T-cell (primary cell): ENCODE data around the gene TTF1. TPM values are rescaled to one million over a fixed set of nuclear protein-coding genes. Genes with fewer than 3 reads are reported as not detected.

Source experiments
- ATAC-seq, 4 experiments: fragments of 200-7000 bp in 3 of 4; fragments of 150-1000 bp in 1 of 4; cut with Tn5 transposase; replicated peaks in 1 of 4; 1 replicate in 3 of 4; 2 replicates in 1 of 4; pipeline ENCODE4 v1.10.0; 2021; ENCODE audit warnings: moderate library complexity in 3 of 4, mild to moderate bottlenecking in 2 of 4, moderate number of reproducible peaks in 1 of 4
- CTCF ChIA-PET, 2 donors: fragments of 300-600 bp; sonication (Branson Sonifier 250); formaldehyde crosslinking; loops; one replicate each; lab custom pipeline; 2022; ENCODE audit warnings: antibody characterized with exemption in 2 of 2; lab: Charles Lee
- POLR2A ChIA-PET, 2 donors: fragments of 300-600 bp; sonication (Branson Sonifier 250); formaldehyde crosslinking; loops; one replicate each; lab custom pipeline; 2022; ENCODE audit warnings: antibody characterized with exemption in 2 of 2; lab: Charles Lee
- DNase-seq, 35 experiments: peaks; one replicate each; pipeline versions ENCODE4 v3.0.0 to v3.0.0-alpha.2; 2013 to 2023
- H3K27ac ChIP-seq: one replicate; pipeline ENCODE4 v1.5.1; 2013; ENCODE audit warnings: low read length
- H3K27me3 ChIP-seq, 2 experiments: replicated peaks in 1 of 2; 1 replicate in 1 of 2; 2 replicates in 1 of 2; pipeline versions ENCODE4 v1.6.1 to v1.7.0; 2013; ENCODE audit warnings: low read length in 1 of 2, mixed read lengths in 1 of 2; ENCODE audit not compliant: control insufficient read depth in 2 of 2, insufficient read depth in 2 of 2; ENCODE audit errors: extremely low read depth in 1 of 2
- H3K36me3 ChIP-seq, 2 donors: 1 replicate in 1 of 2; 2 replicates in 1 of 2; pipeline versions ENCODE4 v1.6.1 to v1.7.0; 2013; ENCODE audit warnings: low read length in 1 of 2; ENCODE audit not compliant: control insufficient read depth in 2 of 2, insufficient read depth in 1 of 2; ENCODE audit errors: extremely low read depth in 1 of 2
- H3K4me1 ChIP-seq, 2 experiments: 1 replicate in 1 of 2; 2 replicates in 1 of 2; pipeline versions ENCODE4 v1.6.1 to v1.7.0; 2013; ENCODE audit warnings: low read length in 2 of 2, mixed read lengths in 1 of 2; ENCODE audit not compliant: insufficient read depth in 2 of 2, control insufficient read depth in 1 of 2; ENCODE audit errors: extremely low read depth in 1 of 2
- H3K4me3 ChIP-seq, 2 donors: 1 replicate in 1 of 2; 2 replicates in 1 of 2; pipeline versions ENCODE4 v1.5.1 to v1.7.0; 2013; ENCODE audit warnings: mild to moderate bottlenecking in 2 of 2, low read length in 1 of 2, moderate library complexity in 1 of 2; ENCODE audit not compliant: control insufficient read depth in 1 of 2; ENCODE audit errors: extremely low read depth in 1 of 2
- H3K9me3 ChIP-seq: 2 replicates; pipeline ENCODE4 v1.7.0; 2013
- H3K27ac Mint-ChIP-seq, 2 donors: one replicate each; pipeline ENCODE4 v1.8.0; 2020 to 2021; ENCODE audit warnings: mild to moderate bottlenecking in 2 of 2, mixed read lengths in 2 of 2
- H3K27me3 Mint-ChIP-seq, 2 donors: one replicate each; pipeline ENCODE4 v1.8.0; 2021 to 2022; ENCODE audit warnings: mixed read lengths in 2 of 2
- H3K36me3 Mint-ChIP-seq: one replicate; pipeline ENCODE4 v1.8.0; 2021; ENCODE audit warnings: mixed read lengths
- H3K4me1 Mint-ChIP-seq, 3 donors: one replicate each; pipeline ENCODE4 v1.8.0; 2020 to 2022; ENCODE audit warnings: mixed read lengths in 3 of 3, mild to moderate bottlenecking in 1 of 3
- H3K4me3 Mint-ChIP-seq, 3 donors: one replicate each; pipeline ENCODE4 v1.8.0; 2020 to 2022; ENCODE audit warnings: mild to moderate bottlenecking in 3 of 3, mixed read lengths in 3 of 3, moderate library complexity in 3 of 3
- H3K9me3 Mint-ChIP-seq, 3 donors: one replicate each; pipeline ENCODE4 v1.8.0; 2020 to 2022; ENCODE audit warnings: mixed read lengths in 3 of 3
- WGBS: methylation state at CpG from one replicate; pipeline ENCODE4 v1.1.5; 2013; ENCODE audit warnings: missing lambda C conversion rate; ENCODE audit not compliant: insufficient coverage; 5-methylcytosine and 5-hydroxymethylcytosine counted together
- total RNA-seq, 35 experiments: library from RNA in 6 of 35; stranded (reverse) in 6 of 35; fragments of 120-200 nt in 1 of 35; gene quantifications; one replicate each; pipeline versions ENCODE4 v1.2.1 to v1.2.4 and lab custom pipeline; 2013 to 2026

TTF1 gene
- total RNA-seq, 5 donors from 2014 or later (not counting 1 experiment from before 2014, with no cell fraction given), result 12.5 to 20.9 (median 19.2) TPM

DNA sequence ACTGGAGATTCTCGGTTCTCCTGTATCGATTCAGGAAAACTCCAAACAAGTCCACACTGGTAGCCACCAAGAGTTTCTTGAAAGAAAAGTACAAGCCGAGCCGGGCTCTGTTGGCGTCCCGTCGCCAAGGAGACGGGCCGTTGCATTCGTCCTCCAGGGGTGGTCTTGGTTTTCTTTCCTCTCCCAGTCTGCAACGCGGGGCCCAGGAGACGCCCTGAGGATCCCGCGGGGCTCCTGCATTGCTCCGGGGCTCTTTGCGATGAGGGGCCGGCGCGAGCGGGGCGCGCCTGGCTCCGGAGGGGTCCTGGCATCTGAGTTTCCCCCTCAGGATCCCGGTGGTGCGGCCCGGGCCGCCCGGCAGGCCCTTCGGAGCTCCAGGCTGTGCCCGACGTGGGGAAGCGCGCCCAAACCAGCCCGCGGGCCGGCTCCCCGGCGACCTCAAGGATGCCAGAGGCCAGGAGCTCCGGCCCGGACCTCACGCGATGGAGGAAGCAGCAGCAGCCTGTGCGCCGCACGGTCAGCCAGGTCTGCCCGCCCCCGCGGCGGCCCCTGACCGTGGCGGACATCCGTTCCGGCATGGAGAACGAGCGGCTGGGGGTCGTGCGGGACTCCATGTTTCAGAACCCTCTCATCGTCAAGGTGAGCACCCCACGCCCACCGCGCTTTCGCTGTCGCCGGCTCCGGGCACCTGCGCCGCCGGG is 3.3 kb upstream of the TTF1 start, which contains the start of gene CFAP77:
TSS of gene CFAP77 (plus strand) at position 384 of the 701 bp plus-strand sequence. CDS start at position 445, 61 bp downstream.
- Mint-ChIP-seq H3K27me3 (peaks cover 28 to 41% of the 10 kb centered on the region in 2 donors), H3K9me3 (no peaks in the 10 kb centered on the region), H3K27ac (no peak within 1 kb of the TSS), H3K4me3 (peak within 1 kb of the TSS; percentile 66 to 78 (median 74)), H3K36me3 (no peaks in the 10 kb centered on the region), H3K4me1 (peaks cover 38 to 46% (median 46%) of the 10 kb centered on the region in 3 donors)
- H3K4me3 ChIP-seq, result peak within 1 kb of the TSS; percentile 26 to 67
- peaks cover 12 to 44% of the 10 kb centered on the region in 2 experiments for H3K4me1 ChIP-seq
- H3K36me3 ChIP-seq, result no peaks in the 10 kb centered on the region
- ChIA-PET CTCF (interaction anchor here in 1 of 2 donors (0.5 to 0.6 kb wide), 2 partner anchors 74 to 823 kb away, joined by 5 to 7 read pairs; no protein-coding TSS in a partner anchor), POLR2A (interaction anchor here in 1 of 2 donors (0.6 kb wide), 1 partner anchor 94 kb away, joined by 3 read pairs; no protein-coding TSS in a partner anchor)
- WGBS, result 2% methylated on average over 62 of the region's 69 CpGs
- no peaks in the 10 kb centered on the region for H3K9me3 ChIP-seq
- H3K27me3 ChIP-seq, result peaks cover 14 to 37% of the 10 kb centered on the region in 2 experiments
- peak in 31 of 35 experiments; percentile 8 to 68 (median 29) for DNase-seq
- no peak within 1 kb of the TSS for H3K27ac ChIP-seq
- ATAC-seq, result peak in 3 of 4 experiments; percentile 18 to 26 (median 25)

DNA sequence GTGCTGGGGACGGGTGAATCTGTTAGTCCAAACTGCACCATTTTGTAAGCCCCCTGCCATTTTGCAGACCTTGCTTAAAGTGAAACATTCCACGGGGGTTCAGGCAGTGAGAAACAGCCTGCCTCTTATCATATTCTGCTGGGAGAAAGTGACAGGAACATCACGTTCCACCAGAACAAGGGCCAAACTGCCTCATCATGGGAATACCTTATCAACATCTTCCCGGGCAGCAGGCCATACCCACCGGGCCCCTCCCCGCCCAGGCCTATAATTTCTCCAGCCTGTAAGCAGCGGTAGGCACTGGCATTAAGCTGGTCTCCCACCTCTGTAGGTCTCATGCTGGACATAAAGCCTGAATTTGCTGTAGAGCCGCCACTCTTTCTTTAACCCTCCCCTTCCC is 1.9 kb upstream of the TTF1 start:
- Mint-ChIP-seq H3K27ac (no peak overlapping the region), H3K4me1 (peaks cover 51 to 61% (median 59%) of the 10 kb centered on the region in 3 donors), H3K27me3 (peaks cover 14 to 26% of the 10 kb centered on the region in 2 donors), H3K36me3 (peaks cover 7% of the 10 kb centered on the region), H3K9me3 (no peaks in the 10 kb centered on the region), H3K4me3 (no peak overlapping the region)
- Histone ChIP-seq H3K4me1 (peaks cover 21 to 53% of the 10 kb centered on the region in 2 experiments), H3K36me3 (peaks cover 0 to under 1% of the 10 kb centered on the region in 2 donors), H3K4me3 (no peak overlapping the region), H3K27me3 (peaks cover 10 to 28% of the 10 kb centered on the region in 2 experiments), H3K9me3 (no peaks in the 10 kb centered on the region), H3K27ac (no peak overlapping the region)
- ChIA-PET POLR2A (no interaction called here), CTCF (no interaction called here)
- 93% methylated on average over 7 of the region's 8 CpGs for WGBS
- DNase-seq (no peak), ATAC-seq (no peak)

DNA sequence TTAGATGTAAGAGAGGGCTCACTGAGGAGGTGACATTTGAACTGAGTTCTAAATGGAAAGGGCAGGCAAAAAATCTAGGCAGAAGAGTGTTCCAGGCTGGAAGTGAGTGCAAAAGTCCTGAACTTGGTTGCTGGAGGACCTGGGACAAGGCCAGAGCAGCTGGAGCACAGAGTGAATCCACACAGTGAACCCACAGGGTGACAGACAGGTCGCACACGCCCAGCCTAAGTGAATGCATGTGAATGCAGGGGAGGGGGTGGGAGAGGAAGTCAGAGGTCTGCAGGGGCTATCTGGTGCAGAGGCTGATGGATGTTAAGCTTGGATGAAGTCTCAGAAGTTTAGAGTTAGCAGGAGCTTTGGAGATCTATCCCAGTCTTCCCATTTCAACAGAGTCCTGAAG is 556 bp upstream of the TTF1 start:
- Mint-ChIP-seq H3K4me3 (peak overlapping the region; percentile 72 to 94 (median 92)), H3K4me1 (peaks cover 56 to 64% (median 63%) of the 10 kb centered on the region in 3 donors), H3K27me3 (peaks cover 5 to 16% of the 10 kb centered on the region in 2 donors), H3K27ac (peak overlapping the region; percentile 80 to 88), H3K36me3 (peaks cover 14% of the 10 kb centered on the region), H3K9me3 (no peaks in the 10 kb centered on the region)
- Histone ChIP-seq H3K27me3 (peaks cover 10 to 28% of the 10 kb centered on the region in 2 experiments), H3K4me3 (no peak overlapping the region), H3K36me3 (peaks cover 0 to 12% of the 10 kb centered on the region in 2 donors), H3K4me1 (peaks cover 23 to 55% of the 10 kb centered on the region in 2 experiments), H3K27ac (peak overlapping the region; percentile 60), H3K9me3 (no peaks in the 10 kb centered on the region)
- ATAC-seq (no peak), DNase-seq (no peak)
- CTCF ChIA-PET, result no interaction called here
- POLR2A ChIA-PET, result interaction anchor here in 1 of 2 donors (0.6 kb wide), 1 partner anchor 1616 kb away, joined by 4 read pairs; no protein-coding TSS in a partner anchor
- WGBS, result 100% methylated on average over 2 of the region's 2 CpGs

DNA sequence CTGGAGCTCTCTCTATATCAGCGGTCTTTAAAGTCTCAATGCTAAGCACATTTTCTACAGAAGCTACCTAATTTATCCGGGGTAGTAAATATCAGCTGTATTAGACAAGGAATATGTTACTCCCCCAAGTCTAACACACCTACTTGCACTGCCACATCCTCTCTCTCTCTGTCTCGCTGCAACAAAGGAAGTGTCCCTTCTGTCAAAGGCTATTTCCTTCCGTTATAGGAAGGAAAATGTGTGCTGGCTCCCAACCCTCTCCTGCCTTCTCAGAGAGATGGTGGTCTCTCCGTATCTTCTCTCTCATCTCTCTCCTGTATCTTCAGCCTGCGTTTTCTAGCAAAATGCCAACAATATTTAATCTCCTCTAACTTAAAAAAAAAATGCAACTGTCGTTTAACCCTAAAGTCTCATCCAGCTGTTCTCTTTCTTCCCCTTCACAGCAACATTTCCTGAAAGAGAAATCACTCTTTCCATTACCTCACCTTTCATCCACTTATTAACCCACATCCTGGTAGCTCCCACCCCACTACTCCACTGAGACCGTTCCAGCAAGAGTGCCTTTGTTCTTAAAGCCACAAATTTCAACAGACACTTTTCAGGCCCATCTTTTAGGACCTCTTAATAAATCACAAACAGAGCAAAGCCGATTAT is 2.3 kb downstream of the TTF1 start:
- POLR2A ChIA-PET, result interaction anchor here in 1 of 2 donors (0.5 kb wide), 1 partner anchor 1630 kb away, joined by 11 read pairs; no protein-coding TSS in a partner anchor
- CTCF ChIA-PET, result no interaction called here
- H3K27me3 Mint-ChIP-seq, result no peaks in the 10 kb centered on the region
- no peaks in the 10 kb centered on the region for H3K9me3 ChIP-seq
- DNase-seq (peak in 1 of 35 experiments; percentile 42), ATAC-seq (peak in 2 of 4 experiments; percentile 32 to 58)
- peaks cover 31% of the 10 kb centered on the region for H3K36me3 Mint-ChIP-seq
- H3K4me1 ChIP-seq, result peaks cover 18 to 33% of the 10 kb centered on the region in 2 experiments
- no peaks in the 10 kb centered on the region for H3K9me3 Mint-ChIP-seq
- peaks cover 52 to 56% (median 55%) of the 10 kb centered on the region in 3 donors for H3K4me1 Mint-ChIP-seq
- H3K4me3 Mint-ChIP-seq, result peak overlapping the region; percentile 60 to 92 (median 72)
- H3K4me3 ChIP-seq, result no peak overlapping the region
- WGBS, result 3% methylated on average over 4 of the region's 9 CpGs
- peaks cover 0 to 1% of the 10 kb centered on the region in 2 experiments for H3K27me3 ChIP-seq
- peak overlapping the region; percentile 40 for H3K27ac ChIP-seq
- H3K36me3 ChIP-seq, result peaks cover 8 to 31% of the 10 kb centered on the region in 2 donors
- H3K27ac Mint-ChIP-seq, result peak overlapping the region; percentile 76 to 80

DNA sequence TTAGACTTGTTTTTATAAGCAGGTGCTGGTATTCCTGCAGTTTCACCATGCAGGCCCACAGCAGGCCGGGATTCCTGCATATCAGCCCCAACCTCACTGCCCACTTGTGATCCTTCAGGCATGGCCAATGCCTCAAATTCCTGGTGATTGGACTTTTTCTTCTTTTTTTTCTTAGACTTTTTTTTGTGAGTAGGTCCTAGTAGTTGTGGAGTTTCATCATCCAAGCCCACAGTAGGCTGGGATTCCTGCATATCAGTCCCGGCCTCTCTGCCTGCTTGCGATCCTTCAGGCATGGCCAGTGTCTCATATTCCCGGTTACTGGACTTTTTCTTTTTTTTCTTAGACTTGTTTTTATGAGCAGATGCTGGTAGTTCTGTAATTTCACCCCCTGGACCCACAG is 4.8 kb downstream of the TTF1 start:
- DNase-seq (no peak), ATAC-seq (no peak)
- Mint-ChIP-seq H3K27ac (no peak overlapping the region), H3K4me3 (no peak overlapping the region), H3K4me1 (peaks cover 45 to 51% (median 48%) of the 10 kb centered on the region in 3 donors), H3K36me3 (peaks cover 38% of the 10 kb centered on the region), H3K27me3 (no peaks in the 10 kb centered on the region), H3K9me3 (no peaks in the 10 kb centered on the region)
- Histone ChIP-seq H3K9me3 (no peaks in the 10 kb centered on the region), H3K4me1 (peaks cover 18 to 29% of the 10 kb centered on the region in 2 experiments), H3K36me3 (peaks cover 15 to 53% of the 10 kb centered on the region in 2 donors), H3K27ac (no peak overlapping the region), H3K27me3 (no peaks in the 10 kb centered on the region), H3K4me3 (no peak overlapping the region)
- 100% methylated on average over 1 of the region's 4 CpGs for WGBS
- POLR2A ChIA-PET, result no interaction called here
- CTCF ChIA-PET, result no interaction called here

DNA sequence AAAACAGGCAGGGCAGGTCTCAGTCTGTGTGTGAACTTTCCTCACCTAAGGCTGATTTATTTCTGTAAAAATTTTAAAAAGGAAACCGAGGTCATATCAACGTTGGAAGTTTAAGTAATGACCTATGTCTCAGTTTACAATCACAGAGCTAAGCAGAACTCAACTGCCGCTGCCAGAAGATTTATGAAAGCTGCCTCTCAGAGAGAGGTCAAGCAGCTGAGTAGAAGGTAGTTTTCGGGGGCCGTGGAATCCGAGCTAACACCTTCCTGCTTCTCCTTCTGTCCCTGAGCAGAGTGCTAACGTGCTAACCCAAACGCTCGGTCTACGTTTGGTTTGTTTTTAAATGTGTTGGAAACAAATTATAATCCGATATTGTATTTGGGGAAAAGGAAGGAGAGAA is 11.1 kb downstream of the TTF1 start:
- peaks cover 29 to 83% of the 10 kb centered on the region in 2 donors for H3K36me3 ChIP-seq
- POLR2A ChIA-PET, result no interaction called here
- H3K36me3 Mint-ChIP-seq, result peaks cover 46% of the 10 kb centered on the region
- H3K27ac Mint-ChIP-seq, result no peak overlapping the region
- H3K27me3 ChIP-seq, result no peaks in the 10 kb centered on the region
- H3K4me1 ChIP-seq, result no peaks in the 10 kb centered on the region
- WGBS, result 100% methylated on average over 4 of the region's 11 CpGs
- peaks cover 0 to 6% (median 4%) of the 10 kb centered on the region in 3 donors for H3K4me1 Mint-ChIP-seq
- CTCF ChIA-PET, result no interaction called here
- DNase-seq, result no peak
- no peak overlapping the region for H3K4me3 ChIP-seq
- H3K27ac ChIP-seq, result no peak overlapping the region
- no peak overlapping the region for H3K4me3 Mint-ChIP-seq
- H3K9me3 ChIP-seq, result no peaks in the 10 kb centered on the region
- H3K27me3 Mint-ChIP-seq, result no peaks in the 10 kb centered on the region
- no peaks in the 10 kb centered on the region for H3K9me3 Mint-ChIP-seq
- ATAC-seq, result no peak
